Measurements from ENCODE around the gene ANKRD42.

The ANKRD42 gene

DNA sequence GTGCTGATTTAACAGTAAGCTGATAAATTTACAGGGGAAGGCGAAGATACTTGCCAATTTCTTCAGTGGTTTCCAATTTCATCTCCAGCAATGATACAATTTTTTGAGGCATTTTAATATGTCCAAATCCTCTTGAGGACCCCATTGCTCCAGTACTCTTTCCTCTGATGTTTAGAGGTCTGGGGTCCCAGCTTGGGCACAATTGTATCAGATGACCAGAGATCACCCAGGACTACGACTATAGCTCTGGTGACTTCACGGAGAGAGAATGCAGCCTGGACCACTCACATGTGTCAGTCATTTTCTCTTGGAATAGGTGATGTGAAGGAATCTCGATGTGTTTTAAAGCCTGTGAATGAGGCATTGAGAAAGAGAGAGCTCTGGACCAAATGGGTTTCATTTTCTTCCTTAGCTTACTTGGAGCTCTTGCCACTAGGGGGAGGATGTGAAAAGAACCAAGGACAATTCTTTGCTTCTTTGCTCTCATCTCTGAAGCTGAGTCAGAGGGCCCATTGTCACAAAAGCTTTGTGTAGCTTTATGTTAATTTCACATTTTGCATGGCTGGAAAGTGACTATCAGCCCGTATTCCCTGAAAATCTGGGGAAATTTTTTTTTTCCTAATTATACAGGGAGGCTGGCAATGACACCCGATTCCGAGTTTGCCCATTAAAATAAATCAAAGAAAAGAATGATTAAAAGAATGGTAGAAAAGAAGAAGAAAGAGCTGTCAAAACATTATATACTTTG lies 99.4 kb downstream of the ANKRD42 start:
- peak; percentile 66 for FAIRE-seq
- peak; percentile 19 for DNase-seq (ENCODE audit: insufficient read length, low spot score)

DNA sequence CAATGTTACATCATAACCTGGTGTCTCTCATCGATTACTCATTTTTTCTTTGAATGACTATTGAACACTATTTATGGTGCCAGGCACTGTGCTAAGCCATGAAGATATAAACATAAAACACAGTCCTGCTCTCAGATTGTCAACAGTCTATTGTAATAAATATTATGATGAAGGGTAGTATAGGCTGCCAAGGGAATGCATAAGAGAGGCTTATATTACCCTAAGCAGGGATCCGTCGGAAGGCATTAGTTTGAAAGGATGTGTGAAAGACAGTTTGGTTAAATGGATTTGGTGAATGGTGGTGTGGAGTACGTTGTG lies 99.9 kb downstream of the ANKRD42 start:
- TF ChIP-seq POLR2AphosphoS5 (IDR thresholded peaks at IDR 0.05; ENCODE audit: low read depth, low read length) (no peak), TAF1 (IDR thresholded peaks at IDR 0.05; ENCODE audit: low read depth, low read length) (no peak), POU2F2 (IDR thresholded peaks at IDR 0.05; ENCODE audit: low read depth, low read length) (no peak), POLR2A (IDR thresholded peaks at IDR 0.05; ENCODE audit: low read depth, low read length) (no peak), PAX5 (IDR thresholded peaks at IDR 0.05; ENCODE audit: insufficient read depth, low read length, severe bottlenecking) (no peak), SPI1 (IDR thresholded peaks at IDR 0.05; ENCODE audit: low read depth, low read length) (no peak)
- FAIRE-seq (no peak), DNase-seq (ENCODE audit: insufficient read length, low spot score) (no peak)

More for the DNA sequence above, 99.4 kb downstream of the ANKRD42 start:
- no peak for TF ChIP-seq POLR2A (IDR thresholded peaks at IDR 0.05; ENCODE audit: low read depth, low read length)
- TF ChIP-seq TAF1 (IDR thresholded peaks at IDR 0.05; ENCODE audit: low read depth, low read length), result no peak
- no peak for TF ChIP-seq POLR2AphosphoS5 (IDR thresholded peaks at IDR 0.05; ENCODE audit: low read depth, low read length)
- TF ChIP-seq SPI1 (IDR thresholded peaks at IDR 0.05; ENCODE audit: low read depth, low read length), result no peak

- FAIRE-seq (no peak), DNase-seq (ENCODE audit: insufficient read length, low spot score) (no peak)
- TF ChIP-seq PAX5 (IDR thresholded peaks at IDR 0.05; ENCODE audit: insufficient read depth, low read length, severe bottlenecking), result no peak
- TF ChIP-seq POLR2A (IDR thresholded peaks at IDR 0.05; ENCODE audit: low read depth, low read length), result no peak
- TF ChIP-seq TAF1 (IDR thresholded peaks at IDR 0.05; ENCODE audit: low read depth, low read length), result no peak
- no peak for TF ChIP-seq SPI1 (IDR thresholded peaks at IDR 0.05; ENCODE audit: low read depth, low read length)
- no peak for TF ChIP-seq POLR2AphosphoS5 (IDR thresholded peaks at IDR 0.05; ENCODE audit: low read depth, low read length)
- no peak for TF ChIP-seq POU2F2 (IDR thresholded peaks at IDR 0.05; ENCODE audit: low read depth, low read length)
Measured at GRCh38 chr11:83294208-83294607, 100.7 kb downstream of the ANKRD42 start.

All from GM12891 (cell line).